Loucy (cell line): ENCODE data around the gene CDH13.

ENCODE experiments used
- CTCF ChIP-seq: fragments of 200-600 bp; sonication (generic); conservative IDR thresholded peaks from 2 replicates; pipeline ENCODE4 v1.5.1; 2014; ENCODE audit warnings: mild to moderate bottlenecking, antibody characterized with exemption, low read length
- EZH2phosphoT487 ChIP-seq: fragments of 200-600 bp; IDR thresholded peaks from 2 replicates; pipeline ENCODE4 v1.6.1; 2018; ENCODE audit warnings: antibody characterized with exemption, mild to moderate bottlenecking, moderate library complexity, borderline replicate concordance

DNA sequence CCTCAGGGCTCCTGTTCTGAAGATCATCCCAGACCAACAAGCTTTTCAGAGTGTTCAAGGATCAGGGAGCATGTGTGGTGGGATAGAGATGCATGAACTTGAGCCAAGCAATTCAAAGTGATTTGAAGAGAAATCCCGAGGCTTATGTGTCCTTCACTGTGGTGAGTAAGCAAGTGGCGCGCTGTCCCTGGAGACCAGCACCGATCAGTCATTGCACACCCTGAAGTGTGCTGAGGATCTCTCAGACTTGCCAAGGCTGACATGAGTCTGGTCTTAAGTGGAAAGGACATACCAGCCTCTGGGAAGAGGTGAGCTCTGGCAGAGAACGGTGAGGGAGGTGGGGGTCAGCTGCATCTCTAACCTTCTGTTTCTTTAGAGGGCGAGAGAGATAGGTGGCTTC lies 43.8 kb upstream of the CDH13 start:
- TF ChIP-seq CTCF (no peak), EZH2phosphoT487 (no peak)
